ENCODE results near the gene CCNL2.
"Not testable (repeated sequence)": the region's sequence is repeated elsewhere in the genome, so short reads cannot be mapped to it uniquely, and the experiment has no call there.

Gene CCNL2

DNA sequence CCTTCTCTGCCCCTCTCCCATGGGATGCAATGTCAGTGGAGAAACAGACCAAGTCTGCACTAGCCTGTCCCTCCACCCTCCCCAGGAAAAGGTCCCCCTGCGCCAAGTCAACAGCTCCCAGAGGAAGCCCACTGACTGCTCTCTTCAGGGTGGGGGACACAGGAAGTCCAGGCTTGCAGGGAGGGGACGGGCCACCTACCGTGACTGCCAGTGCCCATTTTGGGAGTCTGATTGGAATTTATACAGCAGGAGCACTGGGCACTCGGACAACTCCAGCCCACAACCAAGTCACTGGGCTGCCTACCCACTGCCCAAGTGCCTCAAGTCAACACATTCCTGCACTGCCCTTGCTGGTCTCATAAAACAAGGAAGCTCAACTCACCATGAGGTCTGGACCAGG is 6.1 kb downstream of the CCNL2 start:
- ChIA-PET CTCF (no interaction called here), POLR2A (ENCODE audit: low non-redundant PET) (no interaction called here)
- H3K27ac ChIP-seq, result no peak overlapping the region
- TF ChIP-seq, protein P1, sequence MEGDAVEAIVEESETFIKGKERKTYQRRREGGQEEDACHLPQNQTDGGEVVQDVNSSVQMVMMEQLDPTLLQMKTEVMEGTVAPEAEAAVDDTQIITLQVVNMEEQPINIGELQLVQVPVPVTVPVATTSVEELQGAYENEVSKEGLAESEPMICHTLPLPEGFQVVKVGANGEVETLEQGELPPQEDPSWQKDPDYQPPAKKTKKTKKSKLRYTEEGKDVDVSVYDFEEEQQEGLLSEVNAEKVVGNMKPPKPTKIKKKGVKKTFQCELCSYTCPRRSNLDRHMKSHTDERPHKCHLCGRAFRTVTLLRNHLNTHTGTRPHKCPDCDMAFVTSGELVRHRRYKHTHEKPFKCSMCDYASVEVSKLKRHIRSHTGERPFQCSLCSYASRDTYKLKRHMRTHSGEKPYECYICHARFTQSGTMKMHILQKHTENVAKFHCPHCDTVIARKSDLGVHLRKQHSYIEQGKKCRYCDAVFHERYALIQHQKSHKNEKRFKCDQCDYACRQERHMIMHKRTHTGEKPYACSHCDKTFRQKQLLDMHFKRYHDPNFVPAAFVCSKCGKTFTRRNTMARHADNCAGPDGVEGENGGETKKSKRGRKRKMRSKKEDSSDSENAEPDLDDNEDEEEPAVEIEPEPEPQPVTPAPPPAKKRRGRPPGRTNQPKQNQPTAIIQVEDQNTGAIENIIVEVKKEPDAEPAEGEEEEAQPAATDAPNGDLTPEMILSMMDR (conservative IDR thresholded peaks at IDR 0.05; ENCODE audit: low read depth), result no peak
- DNase-seq (ENCODE audit: low spot score), result no peak

- ChIA-PET POLR2A (ENCODE audit: low non-redundant PET) (no interaction called here), CTCF (no interaction called here)
- no peak overlapping the region for H3K27ac ChIP-seq
- TF ChIP-seq, protein P1 (conservative IDR thresholded peaks at IDR 0.05; ENCODE audit: low read depth), result no peak
- DNase-seq (ENCODE audit: low spot score), result no peak
These were observed 7.9 kb downstream of the CCNL2 start for GRCh38 chr1:1391225-1391624.

DNA sequence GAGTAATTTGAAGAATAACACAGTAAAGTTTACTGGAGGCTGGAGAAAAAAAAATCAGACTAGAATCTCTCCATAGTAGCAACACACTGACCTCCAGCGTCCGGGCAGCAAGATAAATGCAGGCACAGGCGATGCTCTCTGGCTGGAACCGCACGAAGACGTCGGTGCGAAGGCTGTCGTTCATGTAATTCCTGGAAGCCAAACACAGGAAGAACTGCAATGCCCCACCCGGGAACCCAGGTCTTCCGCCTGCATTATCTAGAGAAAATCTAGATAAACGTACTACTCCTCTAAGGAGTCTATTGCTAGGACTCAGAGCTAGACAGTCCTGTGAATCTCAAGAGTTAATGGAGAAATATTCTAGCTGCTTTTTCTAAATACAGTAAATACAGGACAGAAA is 8.5 kb downstream of the CCNL2 start:
- H3K27ac ChIP-seq, result no peak overlapping the region
- CTCF ChIA-PET, result interaction anchor here (0.7 kb wide), 1 partner anchor 15 kb away, joined by 4 read pairs; no protein-coding TSS in a partner anchor
- no peak for DNase-seq (ENCODE audit: low spot score)
- POLR2A ChIA-PET (ENCODE audit: low non-redundant PET), result no interaction called here
- TF ChIP-seq, protein P1 (conservative IDR thresholded peaks at IDR 0.05; ENCODE audit: low read depth), result no peak

DNA sequence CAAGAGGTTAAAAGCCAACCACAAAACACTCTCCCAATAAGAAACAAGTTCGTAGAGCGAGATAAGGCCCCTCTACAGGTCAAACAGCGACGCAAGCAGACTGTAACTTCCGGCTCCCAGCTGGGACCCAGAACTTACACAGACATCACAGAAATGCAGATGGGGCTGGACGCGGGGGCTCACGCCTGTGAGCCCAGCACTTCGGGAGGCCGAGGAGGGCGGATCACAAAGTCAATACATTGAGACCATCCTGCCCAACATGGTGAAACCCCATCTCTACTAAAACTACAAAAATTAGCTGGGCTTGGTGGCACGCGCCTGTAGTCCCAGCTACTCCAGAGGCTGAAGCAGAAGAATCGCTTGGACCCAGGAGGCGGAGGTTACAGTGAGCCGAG is 11.1 kb downstream of the CCNL2 start:
- ChIA-PET POLR2A (ENCODE audit: low non-redundant PET) (no interaction called here), CTCF (no interaction called here)
- TF ChIP-seq, protein P1 (conservative IDR thresholded peaks at IDR 0.05; ENCODE audit: low read depth), result no peak
- H3K27ac ChIP-seq, result 0 out of 2 replicates have a peak overlapping the region, but pooled peaks have one; percentile 11
- no peak for DNase-seq (ENCODE audit: low spot score)

GRCh38 chr1:1387098-1388077 is 11.7 kb downstream of the CCNL2 start:
- POLR2A ChIA-PET (ENCODE audit: low non-redundant PET), result no interaction called here
- TF ChIP-seq, protein P1 (conservative IDR thresholded peaks at IDR 0.05; ENCODE audit: low read depth), result no peak
- H3K27ac ChIP-seq, result 0 out of 2 replicates have a peak overlapping the region, but pooled peaks have one; percentile 11
- CTCF ChIA-PET, result no interaction called here
- no peak for DNase-seq (ENCODE audit: low spot score)

DNA sequence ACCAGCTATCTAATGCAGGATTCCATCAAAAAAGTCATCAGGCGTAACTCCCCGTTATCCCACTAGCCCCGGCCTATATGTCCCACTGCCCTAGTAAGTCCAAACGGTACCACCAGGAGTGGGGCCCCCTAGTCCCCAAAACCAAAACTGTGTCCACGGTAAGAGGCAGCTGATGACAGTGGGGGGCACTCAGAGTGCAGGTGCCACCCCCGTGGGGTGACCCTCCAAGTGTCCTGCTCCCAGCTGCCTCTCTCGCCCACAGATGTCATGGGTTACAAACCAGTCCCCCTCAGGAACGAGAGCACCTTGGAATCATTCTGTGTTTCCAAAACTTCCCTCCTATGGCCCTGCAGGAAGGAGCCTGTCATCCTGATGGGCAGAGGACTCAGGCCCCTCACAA is 13.2 kb downstream of the CCNL2 start:
- H3K27ac ChIP-seq, result no peak overlapping the region
- no peak for DNase-seq (ENCODE audit: low spot score)
- TF ChIP-seq, protein P1 (conservative IDR thresholded peaks at IDR 0.05; ENCODE audit: low read depth), result no peak
- CTCF ChIA-PET, result no interaction called here
- POLR2A ChIA-PET (ENCODE audit: low non-redundant PET), result no interaction called here

DNA sequence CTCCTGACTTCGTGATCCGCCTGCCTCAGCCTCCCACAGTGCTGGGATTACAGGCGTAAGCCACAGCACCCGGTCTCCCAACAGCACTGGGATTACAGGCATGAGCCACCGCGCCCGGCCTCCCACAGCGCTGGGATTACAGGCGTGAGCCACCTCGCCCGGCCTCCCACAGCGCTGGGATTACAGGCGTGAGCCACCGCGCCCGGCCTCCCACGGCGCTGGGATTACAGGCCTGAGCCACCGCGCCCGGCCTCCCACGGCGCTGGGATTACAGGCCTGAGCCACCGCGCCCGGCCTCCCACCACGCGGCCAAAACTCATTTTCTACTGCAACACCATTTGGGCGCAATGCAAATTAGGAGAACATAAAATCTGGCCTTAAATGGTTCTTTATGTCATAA is 13.8 kb downstream of the CCNL2 start:
- DNase-seq (ENCODE audit: low spot score); CTCF ChIA-PET; POLR2A ChIA-PET (ENCODE audit: low non-redundant PET): not testable (repeated sequence)
- H3K27ac ChIP-seq, result peak overlapping the region; percentile 6; the same call in 1 of the 2 replicates
